ENCODE measurements around the gene LANCL2.

Gene LANCL2

DNA sequence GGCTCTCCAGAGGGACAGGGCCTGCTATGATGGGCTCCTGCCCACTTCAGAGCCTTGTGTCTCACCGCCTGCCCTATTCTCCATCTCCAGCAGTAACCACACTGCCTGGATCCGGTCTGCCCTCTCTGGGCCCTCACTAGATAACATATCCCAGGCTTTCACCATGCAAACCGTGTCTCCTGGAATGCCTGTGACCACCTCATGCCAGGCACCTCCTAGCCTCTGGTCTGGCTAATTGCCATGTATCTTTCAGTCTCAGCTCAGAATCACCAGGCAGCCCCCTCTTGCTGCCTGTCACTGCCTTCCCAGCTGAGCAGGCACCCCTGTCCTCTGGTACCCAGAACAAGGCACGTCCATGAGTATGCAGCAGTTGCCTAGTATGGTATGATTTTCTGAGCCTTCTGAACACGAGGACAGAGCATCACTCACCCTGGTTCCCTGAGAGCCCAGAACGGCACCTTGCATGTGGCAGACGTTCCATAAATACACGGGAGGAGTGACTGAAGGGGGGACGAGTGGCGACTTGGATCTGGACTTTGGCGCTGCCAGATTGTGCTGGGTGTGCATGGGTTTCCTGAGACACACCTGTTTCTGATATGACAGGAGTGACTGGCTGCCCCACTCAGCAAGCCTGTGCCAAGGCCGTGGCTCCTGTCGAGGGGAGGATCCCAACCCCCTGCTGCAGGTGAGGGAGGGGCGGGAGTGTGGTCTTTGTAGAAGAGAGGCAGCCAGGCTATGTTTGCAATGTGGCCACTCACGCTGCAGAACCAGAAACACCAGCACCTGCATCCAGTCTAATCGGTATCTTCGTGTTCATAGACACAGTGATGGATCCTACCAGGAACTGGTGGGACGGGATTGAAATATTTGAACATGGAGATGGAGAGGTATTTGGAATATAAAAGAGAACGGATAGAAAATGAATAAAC is 112.0 kb downstream of the LANCL2 start:
- Histone ChIP-seq H3K4me3 (ENCODE audit: low read depth in 1 of 2, low read length in 1 of 2) (no peak overlapping the region), H3K9me3 (no peaks in the 10 kb centered on the region), H3K27me3 (no peaks in the 10 kb centered on the region), H3K27ac (no peak overlapping the region), H3K4me1 (ENCODE audit: control insufficient read depth in 1 of 2, insufficient read depth in 1 of 2, low read depth in 1 of 2, low read length in 1 of 2) (no peaks in the 10 kb centered on the region), H3K36me3 (peaks cover 38% of the 10 kb centered on the region)
- TF ChIP-seq, protein P1, sequence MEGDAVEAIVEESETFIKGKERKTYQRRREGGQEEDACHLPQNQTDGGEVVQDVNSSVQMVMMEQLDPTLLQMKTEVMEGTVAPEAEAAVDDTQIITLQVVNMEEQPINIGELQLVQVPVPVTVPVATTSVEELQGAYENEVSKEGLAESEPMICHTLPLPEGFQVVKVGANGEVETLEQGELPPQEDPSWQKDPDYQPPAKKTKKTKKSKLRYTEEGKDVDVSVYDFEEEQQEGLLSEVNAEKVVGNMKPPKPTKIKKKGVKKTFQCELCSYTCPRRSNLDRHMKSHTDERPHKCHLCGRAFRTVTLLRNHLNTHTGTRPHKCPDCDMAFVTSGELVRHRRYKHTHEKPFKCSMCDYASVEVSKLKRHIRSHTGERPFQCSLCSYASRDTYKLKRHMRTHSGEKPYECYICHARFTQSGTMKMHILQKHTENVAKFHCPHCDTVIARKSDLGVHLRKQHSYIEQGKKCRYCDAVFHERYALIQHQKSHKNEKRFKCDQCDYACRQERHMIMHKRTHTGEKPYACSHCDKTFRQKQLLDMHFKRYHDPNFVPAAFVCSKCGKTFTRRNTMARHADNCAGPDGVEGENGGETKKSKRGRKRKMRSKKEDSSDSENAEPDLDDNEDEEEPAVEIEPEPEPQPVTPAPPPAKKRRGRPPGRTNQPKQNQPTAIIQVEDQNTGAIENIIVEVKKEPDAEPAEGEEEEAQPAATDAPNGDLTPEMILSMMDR (IDR thresholded peaks at IDR 0.05), result no peak

DNA sequence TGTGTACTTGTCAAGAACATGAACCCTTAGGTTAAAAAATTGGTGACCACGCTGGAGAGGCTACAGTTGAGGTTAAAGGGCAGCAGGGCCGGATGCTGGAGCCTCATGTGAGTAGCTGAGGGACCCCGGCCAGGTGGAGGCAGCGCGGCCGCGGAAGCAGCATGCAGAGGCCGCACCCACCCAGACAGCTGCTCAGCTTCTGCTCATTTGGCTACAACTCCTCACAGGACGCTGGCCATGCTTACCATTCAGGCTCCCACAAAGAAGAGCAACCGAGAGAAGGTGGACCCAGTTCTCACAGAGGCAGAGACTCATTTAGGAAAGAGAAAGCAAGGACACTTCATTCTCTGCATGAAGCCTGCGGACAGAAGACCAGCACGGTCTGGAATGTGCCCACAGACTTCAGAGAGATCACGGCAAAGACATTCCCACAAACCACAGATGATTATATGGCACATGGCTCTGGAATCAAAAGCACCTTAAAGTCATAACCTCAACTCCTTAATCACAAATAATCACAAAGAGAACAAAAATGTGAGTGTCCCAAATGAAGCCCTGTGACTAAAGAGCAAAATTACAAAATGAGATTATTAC is 112.7 kb downstream of the LANCL2 start:
- no peaks in the 10 kb centered on the region for H3K27me3 ChIP-seq
- no peaks in the 10 kb centered on the region for H3K4me1 ChIP-seq (ENCODE audit: control insufficient read depth in 1 of 2, insufficient read depth in 1 of 2, low read depth in 1 of 2, low read length in 1 of 2)
- no peak overlapping the region for H3K4me3 ChIP-seq (ENCODE audit: low read depth in 1 of 2, low read length in 1 of 2)
- no peak overlapping the region for H3K27ac ChIP-seq
- H3K36me3 ChIP-seq, result peaks cover 37% of the 10 kb centered on the region
- TF ChIP-seq, protein P1 (IDR thresholded peaks at IDR 0.05), result no peak
- no peaks in the 10 kb centered on the region for H3K9me3 ChIP-seq

DNA sequence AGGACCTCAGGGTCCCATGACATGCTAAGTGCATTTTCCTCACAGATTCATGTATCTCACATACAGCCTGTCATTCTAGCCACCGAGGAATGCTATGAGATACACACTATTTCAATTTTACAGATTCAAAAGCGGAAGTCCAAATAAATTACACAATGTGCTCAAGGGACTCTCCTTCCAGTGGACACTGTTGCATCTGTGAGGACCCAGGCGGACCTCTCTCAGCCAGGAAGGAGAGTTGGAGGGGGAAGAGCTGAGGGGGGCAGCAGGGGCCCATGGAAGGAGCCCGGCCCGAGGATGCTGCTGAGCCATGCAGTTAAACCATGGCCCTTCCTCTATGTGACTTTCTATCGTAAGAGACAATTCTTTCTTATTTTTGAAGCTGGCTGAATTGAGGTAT is 113.6 kb downstream of the LANCL2 start:
- Histone ChIP-seq H3K9me3 (no peaks in the 10 kb centered on the region), H3K27me3 (no peaks in the 10 kb centered on the region), H3K4me1 (ENCODE audit: control insufficient read depth in 1 of 2, insufficient read depth in 1 of 2, low read depth in 1 of 2, low read length in 1 of 2) (no peaks in the 10 kb centered on the region), H3K27ac (no peak overlapping the region), H3K4me3 (ENCODE audit: low read depth in 1 of 2, low read length in 1 of 2) (no peak overlapping the region), H3K36me3 (peaks cover 34% of the 10 kb centered on the region)
- TF ChIP-seq, protein P1 (IDR thresholded peaks at IDR 0.05), result no peak

DNA sequence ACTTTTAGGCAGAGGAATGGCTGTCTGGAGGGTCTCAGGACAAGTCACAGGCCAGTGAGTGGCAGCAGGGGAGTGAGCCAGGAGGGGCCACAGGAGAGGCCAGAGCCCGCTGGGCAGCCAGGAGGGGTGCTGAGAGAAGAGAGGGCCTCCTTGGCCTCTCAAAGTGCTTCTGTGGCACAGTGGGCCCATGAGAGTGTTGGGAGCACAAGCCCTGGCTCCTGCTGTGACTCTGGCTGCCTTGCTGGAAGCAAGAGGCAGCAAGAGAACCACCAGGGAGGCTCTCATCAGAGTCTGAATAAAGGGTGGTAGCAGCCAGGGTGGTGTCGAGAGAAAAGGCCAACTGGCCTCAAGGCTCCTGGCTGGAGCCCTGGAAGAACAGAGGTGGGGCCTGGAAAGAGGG is 116.0 kb downstream of the LANCL2 start:
- H3K4me3 ChIP-seq (ENCODE audit: low read depth in 1 of 2, low read length in 1 of 2), result no peak overlapping the region
- H3K9me3 ChIP-seq, result no peaks in the 10 kb centered on the region
- H3K27ac ChIP-seq, result no peak overlapping the region
- peaks cover 39% of the 10 kb centered on the region for H3K36me3 ChIP-seq
- TF ChIP-seq, protein P1 (IDR thresholded peaks at IDR 0.05), result no peak
- no peaks in the 10 kb centered on the region for H3K4me1 ChIP-seq (ENCODE audit: control insufficient read depth in 1 of 2, insufficient read depth in 1 of 2, low read depth in 1 of 2, low read length in 1 of 2)
- H3K27me3 ChIP-seq, result no peaks in the 10 kb centered on the region

DNA sequence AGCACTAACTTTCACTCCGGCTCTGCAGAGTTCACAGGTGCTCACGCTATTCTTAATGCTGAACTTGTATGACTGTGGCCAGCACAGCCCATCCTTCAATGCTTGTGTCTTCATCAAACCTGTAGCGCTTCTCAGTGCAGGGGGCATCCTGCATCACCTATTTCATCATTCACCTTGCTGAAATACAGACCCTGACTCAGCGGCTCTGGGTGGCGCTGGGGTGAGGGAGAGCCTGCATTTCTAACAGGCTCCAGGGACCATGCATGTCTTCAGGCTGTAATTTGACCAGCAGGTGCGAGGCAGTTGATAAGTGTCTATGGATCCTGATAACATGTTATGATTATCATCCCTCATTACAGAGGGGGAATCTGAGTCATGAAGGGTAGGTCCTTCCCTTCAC is 117.9 kb downstream of the LANCL2 start:
- Histone ChIP-seq H3K9me3 (no peaks in the 10 kb centered on the region), H3K4me1 (ENCODE audit: control insufficient read depth in 1 of 2, insufficient read depth in 1 of 2, low read depth in 1 of 2, low read length in 1 of 2) (no peaks in the 10 kb centered on the region), H3K36me3 (peaks cover 31% of the 10 kb centered on the region), H3K27me3 (no peaks in the 10 kb centered on the region), H3K4me3 (ENCODE audit: low read depth in 1 of 2, low read length in 1 of 2) (no peak overlapping the region), H3K27ac (no peak overlapping the region)
- TF ChIP-seq, protein P1 (IDR thresholded peaks at IDR 0.05), result no peak
